ENCODE results near the gene OLFML1. TPM values are rescaled to one million over a fixed set of nuclear protein-coding genes. Genes with fewer than 3 reads are reported as not detected.

OLFML1 gene
- total RNA-seq, 4 donors from 2014 or later = 1.2 to 13.1 (median 6.6) TPM

- Histone ChIP-seq H3K36me3 (peaks cover 0 to 8% (median 0%) of the 10 kb centered on the region in 3 donors), H3K4me1 (peaks cover 0 to 20% (median 2%) of the 10 kb centered on the region in 4 donors), H3K4me3 (peak overlapping the region; percentile 15 to 49 (median 22)), H3K27ac (peak overlapping the region in 1 of 4 donors; percentile 46), H3K9me3 (no peaks in the 10 kb centered on the region), H3K27me3 (no peaks in the 10 kb centered on the region)
- WGBS, 2 donors = 37 to 56% methylated on average over 2 of the region's 2 CpGs
- no peak for TF ChIP-seq EP300 (IDR thresholded peaks at IDR 0.05)
- no peak for TF ChIP-seq POLR2A (IDR thresholded peaks at IDR 0.05)
- TF ChIP-seq, protein P1, sequence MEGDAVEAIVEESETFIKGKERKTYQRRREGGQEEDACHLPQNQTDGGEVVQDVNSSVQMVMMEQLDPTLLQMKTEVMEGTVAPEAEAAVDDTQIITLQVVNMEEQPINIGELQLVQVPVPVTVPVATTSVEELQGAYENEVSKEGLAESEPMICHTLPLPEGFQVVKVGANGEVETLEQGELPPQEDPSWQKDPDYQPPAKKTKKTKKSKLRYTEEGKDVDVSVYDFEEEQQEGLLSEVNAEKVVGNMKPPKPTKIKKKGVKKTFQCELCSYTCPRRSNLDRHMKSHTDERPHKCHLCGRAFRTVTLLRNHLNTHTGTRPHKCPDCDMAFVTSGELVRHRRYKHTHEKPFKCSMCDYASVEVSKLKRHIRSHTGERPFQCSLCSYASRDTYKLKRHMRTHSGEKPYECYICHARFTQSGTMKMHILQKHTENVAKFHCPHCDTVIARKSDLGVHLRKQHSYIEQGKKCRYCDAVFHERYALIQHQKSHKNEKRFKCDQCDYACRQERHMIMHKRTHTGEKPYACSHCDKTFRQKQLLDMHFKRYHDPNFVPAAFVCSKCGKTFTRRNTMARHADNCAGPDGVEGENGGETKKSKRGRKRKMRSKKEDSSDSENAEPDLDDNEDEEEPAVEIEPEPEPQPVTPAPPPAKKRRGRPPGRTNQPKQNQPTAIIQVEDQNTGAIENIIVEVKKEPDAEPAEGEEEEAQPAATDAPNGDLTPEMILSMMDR (IDR thresholded peaks at IDR 0.05) = no peak
- DNase-seq (ENCODE audit: low spot score in 2 of 2) = no peak
Measured at GRCh38 chr11:7486098-7486780, 933 bp downstream of the OLFML1 start.

GRCh38 chr11:7486781-7487140 lies 1.5 kb downstream of the OLFML1 start:
- Histone ChIP-seq H3K36me3 (peaks cover 0 to 8% (median 0%) of the 10 kb centered on the region in 3 donors), H3K4me1 (peaks cover 0 to 20% (median 2%) of the 10 kb centered on the region in 4 donors), H3K4me3 (peak overlapping the region in 1 of 4 donors; percentile 49), H3K9me3 (no peaks in the 10 kb centered on the region), H3K27ac (no peak overlapping the region), H3K27me3 (no peaks in the 10 kb centered on the region)
- WGBS, 2 donors = 31 to 56% methylated on average over 6 of the region's 6 CpGs
- TF ChIP-seq, protein P1 (IDR thresholded peaks at IDR 0.05) = no peak
- TF ChIP-seq EP300 (IDR thresholded peaks at IDR 0.05) (no peak), POLR2A (IDR thresholded peaks at IDR 0.05) (no peak)
- no peak for DNase-seq (ENCODE audit: low spot score in 2 of 2)

DNA sequence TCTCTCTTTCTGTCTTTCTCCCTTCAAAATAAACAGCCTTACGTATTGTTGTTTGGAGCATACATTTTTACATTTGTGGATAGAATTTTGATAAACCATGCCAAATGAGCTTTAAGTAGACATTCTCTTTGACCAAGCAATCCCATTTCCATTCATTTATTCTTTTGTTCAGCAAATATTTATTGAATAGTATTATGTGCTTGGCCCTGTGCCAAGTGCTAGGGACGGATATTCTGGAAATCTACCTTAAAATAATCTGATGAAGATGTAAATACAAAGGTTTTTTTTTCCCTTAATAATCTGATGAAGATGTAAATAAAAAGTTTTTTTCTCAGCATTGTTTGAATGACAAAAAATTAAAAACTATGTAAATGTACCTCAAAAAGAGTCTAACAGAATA lies 2.1 kb downstream of the OLFML1 start:
- peak overlapping the region in 1 of 4 donors; percentile 49 for H3K4me3 ChIP-seq

GRCh38 chr11:7488681-7489080 lies 3.4 kb downstream of the OLFML1 start:
- DNase-seq (ENCODE audit: low spot score in 2 of 2) = no peak
- Histone ChIP-seq H3K4me1 (peaks cover 0 to 28% (median 2%) of the 10 kb centered on the region in 4 donors), H3K4me3 (no peak overlapping the region), H3K27ac (no peak overlapping the region), H3K9me3 (no peaks in the 10 kb centered on the region), H3K36me3 (peaks cover 0 to 8% (median 0%) of the 10 kb centered on the region in 3 donors), H3K27me3 (no peaks in the 10 kb centered on the region)
- WGBS, 2 donors = 83 to 95% methylated on average over 1 of the region's 1 CpG
- TF ChIP-seq EP300 (IDR thresholded peaks at IDR 0.05) = no peak
- TF ChIP-seq POLR2A (IDR thresholded peaks at IDR 0.05) = no peak
- TF ChIP-seq, protein P1 (IDR thresholded peaks at IDR 0.05) = no peak

More for the DNA sequence above, 2.1 kb downstream of the OLFML1 start:
- DNase-seq (ENCODE audit: low spot score in 2 of 2) = no peak
- TF ChIP-seq POLR2A (IDR thresholded peaks at IDR 0.05) = no peak
- TF ChIP-seq, protein P1 (IDR thresholded peaks at IDR 0.05) = no peak
- TF ChIP-seq EP300 (IDR thresholded peaks at IDR 0.05) = no peak
- H3K27me3 ChIP-seq = no peaks in the 10 kb centered on the region
- peaks cover 0 to 8% (median 0%) of the 10 kb centered on the region in 3 donors for H3K36me3 ChIP-seq
- no peaks in the 10 kb centered on the region for H3K9me3 ChIP-seq
- H3K4me1 ChIP-seq = peaks cover 0 to 24% (median 2%) of the 10 kb centered on the region in 4 donors
- no peak overlapping the region for H3K27ac ChIP-seq
- 37 to 45% methylated on average over 2 of the region's 2 CpGs for WGBS, 2 donors

- Histone ChIP-seq H3K4me3 (no peak overlapping the region), H3K9me3 (no peaks in the 10 kb centered on the region), H3K36me3 (peaks cover 0 to 8% (median 0%) of the 10 kb centered on the region in 3 donors), H3K27ac (no peak overlapping the region), H3K27me3 (no peaks in the 10 kb centered on the region), H3K4me1 (peaks cover 0 to 28% (median 2%) of the 10 kb centered on the region in 4 donors)
- DNase-seq (ENCODE audit: low spot score in 2 of 2) = no peak
- TF ChIP-seq EP300 (IDR thresholded peaks at IDR 0.05) (no peak), POLR2A (IDR thresholded peaks at IDR 0.05) (no peak)
- TF ChIP-seq, protein P1 (IDR thresholded peaks at IDR 0.05) = no peak
- 89 to 94% methylated on average over 2 of the region's 2 CpGs for WGBS, 2 donors
Measured at GRCh38 chr11:7489376-7489775, 4.1 kb downstream of the OLFML1 start.

All from tibial nerve (tissue), 4 donors.